C4-2B (cell line): ENCODE measurements around the gene ACBD6.

Source experiments
- ZFX ChIP-seq: fragments of 450-650 bp; IDR thresholded peaks from 2 replicates; pipeline ENCODE4 v1.6.1; 2017
- TF ChIP-seq, protein P1 (sequence below): fragments of 450-650 bp; conservative IDR thresholded peaks from 2 replicates; pipeline ENCODE4 v1.5.1; 2017; ENCODE audit warnings: mild to moderate bottlenecking

DNA sequence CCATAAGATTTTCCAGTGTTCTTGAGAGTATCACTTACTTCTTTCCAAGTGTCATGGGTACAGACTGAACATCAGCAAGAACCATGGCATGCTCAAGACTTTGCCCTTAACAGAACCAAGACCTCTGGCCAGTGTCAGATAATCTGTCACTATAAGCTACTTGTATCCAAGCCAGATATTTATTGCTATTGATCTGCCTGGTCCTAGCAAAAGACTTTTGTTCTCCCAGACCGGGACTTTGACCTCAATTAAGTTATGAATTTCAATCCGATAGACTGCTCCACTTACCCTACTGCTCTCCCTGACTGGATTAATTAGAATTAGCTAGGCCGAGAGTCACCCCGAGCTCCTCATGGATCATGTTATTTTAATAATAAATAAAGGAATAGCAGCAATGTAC is 129.6 kb downstream of the ACBD6 start:
- TF ChIP-seq, protein P1, sequence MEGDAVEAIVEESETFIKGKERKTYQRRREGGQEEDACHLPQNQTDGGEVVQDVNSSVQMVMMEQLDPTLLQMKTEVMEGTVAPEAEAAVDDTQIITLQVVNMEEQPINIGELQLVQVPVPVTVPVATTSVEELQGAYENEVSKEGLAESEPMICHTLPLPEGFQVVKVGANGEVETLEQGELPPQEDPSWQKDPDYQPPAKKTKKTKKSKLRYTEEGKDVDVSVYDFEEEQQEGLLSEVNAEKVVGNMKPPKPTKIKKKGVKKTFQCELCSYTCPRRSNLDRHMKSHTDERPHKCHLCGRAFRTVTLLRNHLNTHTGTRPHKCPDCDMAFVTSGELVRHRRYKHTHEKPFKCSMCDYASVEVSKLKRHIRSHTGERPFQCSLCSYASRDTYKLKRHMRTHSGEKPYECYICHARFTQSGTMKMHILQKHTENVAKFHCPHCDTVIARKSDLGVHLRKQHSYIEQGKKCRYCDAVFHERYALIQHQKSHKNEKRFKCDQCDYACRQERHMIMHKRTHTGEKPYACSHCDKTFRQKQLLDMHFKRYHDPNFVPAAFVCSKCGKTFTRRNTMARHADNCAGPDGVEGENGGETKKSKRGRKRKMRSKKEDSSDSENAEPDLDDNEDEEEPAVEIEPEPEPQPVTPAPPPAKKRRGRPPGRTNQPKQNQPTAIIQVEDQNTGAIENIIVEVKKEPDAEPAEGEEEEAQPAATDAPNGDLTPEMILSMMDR = no peak
- TF ChIP-seq ZFX = no peak
